Right atrium auricular region (tissue), 2 donors: ENCODE data around the gene ADAMTS17. TPM values are rescaled to one million over a fixed set of nuclear protein-coding genes. Genes with fewer than 3 reads are reported as not detected.
"Not testable (repeated sequence)": the region's sequence is repeated elsewhere in the genome, so short reads cannot be mapped to it uniquely, and the experiment has no call there.

Experiments used
- DNase-seq: peaks from one replicate; pipeline ENCODE4 v3.0.0-alpha.2; 2019; ENCODE audit warnings: low spot score
- H3K27ac ChIP-seq, 2 donors: fragments of 200-600 bp; sonication (generic); 1 replicate in 1 of 2; 2 replicates in 1 of 2; pipeline ENCODE4 v1.5.1; 2016 to 2019
- H3K27me3 ChIP-seq, 2 donors: fragments of 200-600 bp; sonication (generic); one replicate each; pipeline versions ENCODE4 v1.5.1 to v1.6.0; 2017 to 2019
- H3K36me3 ChIP-seq: fragments of 200-600 bp; sonication (generic); one replicate; pipeline ENCODE4 v1.5.1; 2016
- H3K4me1 ChIP-seq, 2 donors: fragments of 200-600 bp; sonication (generic); one replicate each; pipeline versions ENCODE4 v1.5.1 to v1.6.0; 2017 to 2019
- H3K4me3 ChIP-seq, 2 donors: fragments of 200-600 bp; sonication (generic); 1 replicate in 1 of 2; 2 replicates in 1 of 2; pipeline ENCODE4 v1.5.1; 2017 to 2019; ENCODE audit warnings: mild to moderate bottlenecking in 1 of 2, moderate library complexity in 1 of 2
- H3K9me3 ChIP-seq, 2 donors: fragments of 200-600 bp; sonication (generic); one replicate each; pipeline ENCODE4 v1.5.1; 2019
- CTCF ChIP-seq, 2 donors: fragments of 200-600 bp; sonication (generic); IDR thresholded peaks; one replicate each; pipeline ENCODE4 v1.5.1; 2019; ENCODE audit warnings: antibody characterized with exemption in 2 of 2
- total RNA-seq, 2 donors: library from RNA; depleted of rRNA; stranded (reverse); fragments of >200 nt; gene quantifications; one replicate each; pipeline ENCODE4 v1.1.0, GENCODE V29; 2016

The ADAMTS17 gene
- total RNA-seq, 2 donors from 2014 or later, result 3.6 to 4.4 TPM

GRCh38 chr15:100093211-100094126 is 248.3 kb downstream of the ADAMTS17 start:
- no peak overlapping the region for H3K27ac ChIP-seq
- no peaks in the 10 kb centered on the region for H3K27me3 ChIP-seq
- no peak for DNase-seq
- H3K36me3 ChIP-seq, result no peaks in the 10 kb centered on the region
- no peaks in the 10 kb centered on the region for H3K4me1 ChIP-seq
- H3K9me3 ChIP-seq, result no peaks in the 10 kb centered on the region
- TF ChIP-seq CTCF (IDR thresholded peaks at IDR 0.05), result no peak
- no peak overlapping the region for H3K4me3 ChIP-seq

DNA sequence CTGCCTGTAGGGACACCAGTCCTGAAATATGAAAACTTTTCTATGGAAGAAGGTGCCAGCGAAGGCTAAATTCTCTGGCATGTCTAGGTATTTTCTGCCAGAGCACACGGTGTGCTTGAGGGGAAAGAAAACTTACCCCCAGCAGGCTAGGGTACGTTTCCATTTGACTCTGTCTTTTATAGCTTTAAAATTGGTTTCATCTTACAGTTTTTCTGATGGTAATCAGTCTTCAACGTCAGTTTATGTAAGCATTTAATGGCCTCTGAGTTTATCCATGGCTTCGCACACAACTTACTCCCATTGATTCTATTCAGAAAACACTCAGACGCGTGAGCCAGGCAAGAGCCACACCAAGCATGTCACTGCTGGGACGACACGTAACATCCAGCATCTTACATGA is 249.7 kb downstream of the ADAMTS17 start:
- no peaks in the 10 kb centered on the region for H3K27me3 ChIP-seq
- H3K27ac ChIP-seq, result no peak overlapping the region
- no peak overlapping the region for H3K4me3 ChIP-seq
- H3K9me3 ChIP-seq, result no peaks in the 10 kb centered on the region
- H3K4me1 ChIP-seq, result no peaks in the 10 kb centered on the region
- no peaks in the 10 kb centered on the region for H3K36me3 ChIP-seq
- no peak for DNase-seq
- TF ChIP-seq CTCF (IDR thresholded peaks at IDR 0.05), result no peak

GRCh38 chr15:100090411-100090810 is 251.4 kb downstream of the ADAMTS17 start:
- H3K4me3 ChIP-seq, result no peak overlapping the region
- DNase-seq, result no peak
- TF ChIP-seq CTCF (IDR thresholded peaks at IDR 0.05), result no peak

GRCh38 chr15:100084042-100084821 is 257.5 kb downstream of the ADAMTS17 start:
- not testable (repeated sequence) for H3K4me1 ChIP-seq, H3K4me3 ChIP-seq, H3K9me3 ChIP-seq, H3K36me3 ChIP-seq, H3K27me3 ChIP-seq, H3K27ac ChIP-seq, DNase-seq

More at GRCh38 chr15:100090411-100090810, 251.4 kb downstream of the ADAMTS17 start:
- Histone ChIP-seq H3K27me3 (no peaks in the 10 kb centered on the region), H3K9me3 (no peaks in the 10 kb centered on the region), H3K27ac (no peak overlapping the region), H3K4me1 (no peaks in the 10 kb centered on the region), H3K36me3 (no peaks in the 10 kb centered on the region)

DNA sequence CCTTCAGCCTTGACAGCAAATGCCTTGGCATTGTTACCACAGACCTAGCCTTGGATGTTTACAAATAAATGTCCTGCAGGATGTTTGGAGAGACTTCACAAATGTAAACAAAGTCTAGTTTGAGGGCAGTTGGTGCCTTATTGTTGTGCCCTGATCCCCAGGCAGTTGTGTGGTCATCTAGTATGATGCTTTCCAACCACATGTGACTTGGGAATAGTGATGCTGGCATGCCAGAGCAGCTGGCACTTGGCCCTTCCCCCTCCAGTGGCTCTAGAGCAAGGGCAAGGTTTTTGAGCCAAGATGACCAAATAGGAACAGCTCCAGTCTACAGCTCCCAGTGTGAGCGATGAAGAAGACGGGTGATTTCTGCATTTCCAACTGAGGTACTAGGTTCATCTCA is 258.2 kb downstream of the ADAMTS17 start:
- DNase-seq, result no peak
- H3K27ac ChIP-seq, result peak overlapping the region; percentile 27 to 51

More for the DNA sequence above, 258.2 kb downstream of the ADAMTS17 start:
- Histone ChIP-seq H3K4me1 (peaks cover 0 to 9% of the 10 kb centered on the region in 2 donors), H3K27me3 (no peaks in the 10 kb centered on the region), H3K9me3 (no peaks in the 10 kb centered on the region), H3K36me3 (no peaks in the 10 kb centered on the region), H3K4me3 (no peak overlapping the region)
- TF ChIP-seq CTCF (IDR thresholded peaks at IDR 0.05), result no peak
